ENCODE results near the gene HIPK4.
"Not testable (repeated sequence)": the region's sequence is repeated elsewhere in the genome, so short reads cannot be mapped to it uniquely, and the experiment has no call there.

HIPK4 gene

DNA sequence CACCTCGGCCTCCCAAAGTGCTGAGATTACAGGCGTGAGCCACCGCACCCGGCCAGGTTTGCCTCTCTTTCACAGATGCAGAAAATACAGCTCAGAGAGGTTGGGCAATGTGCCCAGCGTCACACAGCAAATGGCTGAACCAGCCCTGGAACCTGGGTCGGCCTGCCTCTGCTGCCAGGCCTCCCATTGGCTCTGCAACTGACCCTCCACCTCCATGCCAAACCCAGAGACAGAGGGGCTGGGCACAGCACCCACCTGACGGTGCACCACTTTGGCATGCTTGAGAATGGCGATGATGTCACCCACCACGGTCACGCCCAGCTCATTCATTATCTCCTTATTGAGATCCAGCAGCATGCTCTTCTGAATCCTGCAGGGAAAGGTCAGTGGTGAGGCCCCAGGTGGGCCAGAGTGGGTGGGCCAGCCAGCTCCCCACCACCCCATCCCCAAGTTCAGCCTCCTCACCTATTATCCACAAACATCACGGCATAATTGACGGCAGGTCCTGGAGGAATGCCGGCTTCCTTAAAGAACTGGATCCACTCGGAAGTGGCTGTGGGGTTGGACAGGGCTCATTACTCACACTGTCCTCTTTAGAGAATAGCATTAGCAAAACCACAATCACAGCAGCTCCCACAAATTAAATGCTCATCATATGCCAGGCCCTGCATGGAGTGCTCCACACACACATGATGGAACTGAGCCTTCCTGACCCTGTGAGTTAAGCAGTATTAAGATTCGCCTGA lies 54.0 kb downstream of the HIPK4 start:
- no peak for DNase-seq

DNA sequence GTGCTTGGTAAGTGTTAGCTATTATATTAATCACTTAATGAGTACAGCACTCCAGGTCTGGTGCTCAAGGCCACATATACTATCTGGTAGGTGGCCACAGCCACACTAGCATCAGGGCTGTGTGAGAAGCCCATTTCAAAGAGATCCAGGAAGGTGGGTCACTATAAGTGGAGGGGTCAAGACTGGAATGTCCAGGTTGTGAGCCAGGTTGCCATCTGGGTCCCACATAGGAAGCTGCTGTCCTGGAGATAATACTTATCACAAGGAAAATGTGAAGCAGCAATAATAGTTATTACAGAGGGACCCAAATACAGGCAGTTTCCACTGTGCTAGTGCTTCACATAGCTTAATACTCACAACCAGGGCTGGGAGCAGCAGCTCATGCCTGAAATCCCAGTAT lies 54.9 kb downstream of the HIPK4 start:
- no peak for DNase-seq

DNA sequence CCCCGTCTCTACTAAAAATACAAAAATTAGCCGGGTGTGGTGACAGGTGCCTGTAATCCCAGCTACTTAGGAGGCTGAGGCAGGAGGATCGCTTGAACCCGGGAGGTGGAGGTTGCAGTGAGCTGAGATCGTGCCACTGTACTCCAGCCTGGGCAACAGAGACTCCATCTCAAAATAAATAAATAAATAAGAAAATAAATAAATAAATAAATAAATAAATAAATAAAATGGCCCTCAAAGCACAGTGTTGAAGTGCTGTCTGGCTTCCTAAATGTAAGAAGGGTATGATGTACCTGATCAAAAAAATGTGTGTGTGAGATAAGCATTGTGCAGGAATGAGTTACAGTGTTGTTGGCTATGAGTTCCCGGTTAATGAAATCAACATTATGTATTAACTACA lies 56.9 kb downstream of the HIPK4 start:
- DNase-seq, result not testable (repeated sequence)

DNA sequence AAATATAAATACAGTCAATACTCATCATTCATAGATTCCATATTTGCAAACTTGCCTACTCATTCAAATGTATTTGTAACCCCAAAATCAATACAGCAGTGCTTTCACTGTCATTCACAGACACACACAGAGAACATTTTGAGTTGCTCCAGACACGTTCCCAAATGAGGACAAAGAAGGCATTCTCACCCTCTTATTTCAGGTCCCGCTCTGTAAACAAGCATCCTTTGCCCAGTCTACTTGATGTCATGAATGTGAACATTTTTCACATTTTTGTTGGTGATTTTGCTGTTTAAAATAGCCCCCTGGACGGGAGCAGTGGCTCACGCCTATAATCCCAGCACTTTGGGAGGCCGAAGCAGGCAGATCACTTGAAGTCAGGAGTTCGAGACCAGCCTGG lies 57.3 kb downstream of the HIPK4 start:
- DNase-seq, result no peak

DNA sequence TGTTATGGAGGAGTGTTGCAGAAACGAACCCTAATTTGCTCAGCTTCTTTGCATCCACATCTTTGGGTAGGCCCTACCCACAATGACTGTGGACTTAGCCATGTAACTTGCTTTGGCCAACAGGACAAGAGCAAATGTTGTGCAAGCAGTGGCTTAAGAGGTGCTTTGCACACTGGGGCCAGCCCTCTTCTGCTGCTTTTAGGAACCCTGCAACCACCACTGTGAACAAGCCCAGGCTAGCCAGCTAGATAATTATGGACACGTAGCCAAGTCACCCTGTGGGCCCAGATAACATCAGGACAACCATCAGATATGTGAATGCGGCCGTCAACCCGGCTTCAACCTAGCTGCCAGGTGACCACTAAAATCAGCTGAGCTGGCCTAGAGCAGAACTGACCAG lies 58.9 kb downstream of the HIPK4 start:
- no peak for DNase-seq

Data from GF-D8 (cell line).